Peyer's patch (tissue), 4 donors: ENCODE measurements around the gene PIH1D2. TPM values are rescaled to one million over a fixed set of nuclear protein-coding genes. Genes with fewer than 3 reads are reported as not detected.
A peak's percentile ranks its signal among the peaks of the same experiment; 100 is the strongest.
"Not testable (repeated sequence)": the region's sequence is repeated elsewhere in the genome, so short reads cannot be mapped to it uniquely, and the experiment has no call there.

Source experiments
- DNase-seq, 3 donors: peaks; one replicate each; pipeline ENCODE4 v3.0.0-alpha.2; 2017 to 2019
- H3K27ac ChIP-seq, 4 donors: fragments of 200-600 bp; sonication (generic); one replicate each; pipeline ENCODE4 v1.5.1; 2016 to 2019
- H3K27me3 ChIP-seq, 2 donors: fragments of 200-600 bp; sonication (generic); one replicate each; pipeline ENCODE4 v1.5.1; 2019
- H3K36me3 ChIP-seq, 3 donors: fragments of 200-600 bp; sonication (generic); one replicate each; pipeline ENCODE4 v1.5.1; 2016 to 2019
- H3K4me1 ChIP-seq, 4 donors: fragments of 200-600 bp; sonication (generic); one replicate each; pipeline ENCODE4 v1.5.1; 2016 to 2019
- H3K4me3 ChIP-seq, 4 donors: fragments of 200-600 bp; sonication (generic); 1 replicate in 3 of 4; 2 replicates in 1 of 4; pipeline ENCODE4 v1.5.1; 2016 to 2019; ENCODE audit warnings: mild to moderate bottlenecking in 1 of 4
- H3K9me3 ChIP-seq, 4 donors: fragments of 200-600 bp; sonication (generic); one replicate each; pipeline ENCODE4 v1.5.1; 2016 to 2019; ENCODE audit warnings: mild to moderate bottlenecking in 1 of 4
- POLR2A ChIP-seq, 2 donors: fragments of 450-650 bp; IDR thresholded peaks; one replicate each; pipeline ENCODE4 v1.5.1; 2017; ENCODE audit warnings: antibody characterized with exemption in 2 of 2, mild to moderate bottlenecking in 2 of 2, moderate library complexity in 2 of 2
- total RNA-seq, 4 donors: library from RNA; depleted of rRNA; stranded (reverse); fragments of >200 nt; gene quantifications; one replicate each; pipeline ENCODE4 v1.1.0, GENCODE V29; 2016
- TF ChIP-seq, protein P1 (sequence below), 6 experiments: fragments of 450-650 bp in 4 of 6; fragments of 200-600 bp in 2 of 6; sonication (generic) in 1 of 6; IDR thresholded peaks; one replicate each; pipeline ENCODE4 v1.5.1; 2017 to 2019; ENCODE audit warnings: antibody characterized with exemption in 6 of 6, mild to moderate bottlenecking in 3 of 6, moderate library complexity in 1 of 6

PIH1D2 gene
- total RNA-seq, 4 donors from 2014 or later, result 2.8 to 11.6 TPM; not detected in 2

DNA sequence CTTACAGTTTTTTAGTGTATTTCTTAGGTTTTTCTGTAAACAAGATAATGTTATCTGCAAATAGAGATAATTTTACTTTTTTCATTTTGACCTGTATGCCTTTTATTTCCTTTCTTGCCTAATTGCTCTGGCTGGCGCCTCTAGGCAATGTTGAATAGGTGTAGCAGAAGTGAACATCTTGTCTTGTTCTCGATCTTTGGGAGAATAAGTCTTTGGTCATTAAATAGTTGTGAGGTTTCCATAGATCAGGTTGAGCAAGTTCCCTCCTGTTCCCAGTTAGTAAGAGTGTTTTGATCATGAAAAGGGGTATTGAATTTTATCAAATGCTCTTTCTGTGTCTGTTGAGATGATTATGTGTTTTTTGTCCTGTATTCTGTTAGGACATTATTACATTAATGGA, 24.0 kb downstream of the PIH1D2 start:
- Histone ChIP-seq H3K27me3 (no peaks in the 10 kb centered on the region), H3K9me3 (no peaks in the 10 kb centered on the region), H3K27ac (no peak overlapping the region), H3K4me1 (no peaks in the 10 kb centered on the region), H3K36me3 (peaks cover 0 to 87% (median 0%) of the 10 kb centered on the region in 3 donors), H3K4me3 (no peak overlapping the region)
- TF ChIP-seq POLR2A (IDR thresholded peaks at IDR 0.05), result no peak
- TF ChIP-seq, protein P1, sequence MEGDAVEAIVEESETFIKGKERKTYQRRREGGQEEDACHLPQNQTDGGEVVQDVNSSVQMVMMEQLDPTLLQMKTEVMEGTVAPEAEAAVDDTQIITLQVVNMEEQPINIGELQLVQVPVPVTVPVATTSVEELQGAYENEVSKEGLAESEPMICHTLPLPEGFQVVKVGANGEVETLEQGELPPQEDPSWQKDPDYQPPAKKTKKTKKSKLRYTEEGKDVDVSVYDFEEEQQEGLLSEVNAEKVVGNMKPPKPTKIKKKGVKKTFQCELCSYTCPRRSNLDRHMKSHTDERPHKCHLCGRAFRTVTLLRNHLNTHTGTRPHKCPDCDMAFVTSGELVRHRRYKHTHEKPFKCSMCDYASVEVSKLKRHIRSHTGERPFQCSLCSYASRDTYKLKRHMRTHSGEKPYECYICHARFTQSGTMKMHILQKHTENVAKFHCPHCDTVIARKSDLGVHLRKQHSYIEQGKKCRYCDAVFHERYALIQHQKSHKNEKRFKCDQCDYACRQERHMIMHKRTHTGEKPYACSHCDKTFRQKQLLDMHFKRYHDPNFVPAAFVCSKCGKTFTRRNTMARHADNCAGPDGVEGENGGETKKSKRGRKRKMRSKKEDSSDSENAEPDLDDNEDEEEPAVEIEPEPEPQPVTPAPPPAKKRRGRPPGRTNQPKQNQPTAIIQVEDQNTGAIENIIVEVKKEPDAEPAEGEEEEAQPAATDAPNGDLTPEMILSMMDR (IDR thresholded peaks at IDR 0.05), result no peak
- DNase-seq, result no peak

DNA sequence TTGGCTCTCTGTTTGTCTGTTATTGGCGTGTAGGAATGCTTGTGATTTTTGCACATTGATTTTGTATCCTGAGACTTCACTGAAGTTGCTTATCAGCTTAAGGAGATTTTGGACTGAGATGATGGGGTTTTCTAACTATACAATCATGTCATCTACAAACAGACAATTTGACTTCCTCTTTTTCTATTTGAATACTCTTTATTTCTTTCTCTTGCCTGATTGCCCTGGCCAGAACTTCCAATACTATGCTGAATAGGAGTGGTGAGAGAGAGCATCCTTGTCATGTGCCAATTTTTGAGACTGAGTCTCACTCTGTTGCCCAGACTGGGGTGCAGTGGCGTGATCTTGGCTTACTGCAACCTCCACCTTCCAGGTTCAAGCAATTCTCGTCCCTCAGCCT, 25.6 kb downstream of the PIH1D2 start:
- H3K27me3 ChIP-seq, DNase-seq, H3K4me1 ChIP-seq, H3K9me3 ChIP-seq, H3K4me3 ChIP-seq: not testable (repeated sequence)
- H3K36me3 ChIP-seq, result peaks cover 0 to 84% (median 0%) of the 10 kb centered on the region in 3 donors
- peak overlapping the region in 1 of 4 donors; percentile 11 for H3K27ac ChIP-seq

DNA sequence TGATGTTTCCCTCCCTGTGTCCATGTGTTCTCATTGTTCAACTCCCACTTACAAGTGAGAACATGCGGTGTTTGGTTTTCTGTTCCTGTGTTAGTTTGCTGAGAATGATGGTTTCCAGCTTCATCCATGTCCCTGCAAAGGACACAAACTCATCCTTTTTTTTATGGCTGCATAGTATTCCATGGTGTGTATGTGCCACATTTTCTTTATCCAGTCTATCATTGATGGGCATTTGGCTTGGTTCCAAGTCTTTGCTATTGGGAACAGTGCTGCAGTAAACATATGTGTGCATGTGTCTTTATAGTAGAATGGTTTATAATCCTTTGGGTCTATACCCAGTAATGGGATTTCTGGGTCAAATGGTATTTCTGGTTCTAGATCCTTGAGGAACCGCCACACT, 27.2 kb downstream of the PIH1D2 start:
- DNase-seq, H3K4me3 ChIP-seq, H3K27me3 ChIP-seq, H3K4me1 ChIP-seq, H3K9me3 ChIP-seq, H3K27ac ChIP-seq: not testable (repeated sequence)
- peaks cover 0 to 73% (median 0%) of the 10 kb centered on the region in 3 donors for H3K36me3 ChIP-seq

DNA sequence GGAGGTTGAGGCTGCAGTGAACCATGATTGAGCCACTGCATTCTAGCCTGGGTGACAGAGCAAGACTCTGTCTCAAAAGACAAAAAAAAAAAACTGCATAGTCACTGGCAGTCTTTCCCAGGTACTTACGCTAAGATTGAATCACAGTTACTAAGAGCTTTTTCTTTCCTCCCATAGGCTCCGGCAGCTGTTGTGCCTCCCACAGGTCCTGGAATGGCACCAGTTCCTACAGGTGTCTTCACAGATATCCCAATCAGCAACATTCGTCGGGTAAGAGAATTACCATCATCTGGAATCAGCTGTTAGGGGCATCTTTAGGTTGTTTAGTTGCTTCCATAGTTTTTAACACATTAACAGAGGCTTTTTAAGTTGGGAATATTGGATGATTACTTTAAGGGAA, 28.9 kb downstream of the PIH1D2 start:
- Histone ChIP-seq H3K36me3 (peaks cover 0 to 62% (median 0%) of the 10 kb centered on the region in 3 donors), H3K27ac (no peak overlapping the region), H3K9me3 (no peaks in the 10 kb centered on the region), H3K4me3 (no peak overlapping the region), H3K27me3 (no peaks in the 10 kb centered on the region), H3K4me1 (no peaks in the 10 kb centered on the region)
- no peak for TF ChIP-seq POLR2A (IDR thresholded peaks at IDR 0.05)
- TF ChIP-seq, protein P1 (IDR thresholded peaks at IDR 0.05), result no peak
- no peak for DNase-seq

DNA sequence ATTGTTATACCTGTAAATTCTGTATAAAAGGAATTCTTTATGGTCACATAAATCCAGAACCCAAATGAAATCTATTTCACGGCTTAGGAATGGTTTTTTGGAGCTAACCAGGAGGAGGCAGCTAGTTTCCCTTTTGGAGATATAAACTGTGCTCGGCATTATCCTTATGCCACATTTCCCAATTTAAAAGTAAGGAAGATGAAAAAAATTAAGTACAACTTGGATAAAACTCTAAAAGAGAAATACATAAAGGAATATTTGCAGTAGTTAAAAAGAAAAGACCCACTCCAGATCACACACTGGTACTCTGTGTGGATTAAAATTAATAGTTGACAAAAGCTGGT, 30.9 kb downstream of the PIH1D2 start:
- no peak for TF ChIP-seq POLR2A (IDR thresholded peaks at IDR 0.05)
- TF ChIP-seq, protein P1 (IDR thresholded peaks at IDR 0.05), result no peak
- Histone ChIP-seq H3K4me3 (no peak overlapping the region), H3K27me3 (no peaks in the 10 kb centered on the region), H3K36me3 (peaks cover 0 to 73% (median 0%) of the 10 kb centered on the region in 3 donors), H3K27ac (no peak overlapping the region), H3K4me1 (no peaks in the 10 kb centered on the region), H3K9me3 (no peaks in the 10 kb centered on the region)
- DNase-seq, result no peak

DNA sequence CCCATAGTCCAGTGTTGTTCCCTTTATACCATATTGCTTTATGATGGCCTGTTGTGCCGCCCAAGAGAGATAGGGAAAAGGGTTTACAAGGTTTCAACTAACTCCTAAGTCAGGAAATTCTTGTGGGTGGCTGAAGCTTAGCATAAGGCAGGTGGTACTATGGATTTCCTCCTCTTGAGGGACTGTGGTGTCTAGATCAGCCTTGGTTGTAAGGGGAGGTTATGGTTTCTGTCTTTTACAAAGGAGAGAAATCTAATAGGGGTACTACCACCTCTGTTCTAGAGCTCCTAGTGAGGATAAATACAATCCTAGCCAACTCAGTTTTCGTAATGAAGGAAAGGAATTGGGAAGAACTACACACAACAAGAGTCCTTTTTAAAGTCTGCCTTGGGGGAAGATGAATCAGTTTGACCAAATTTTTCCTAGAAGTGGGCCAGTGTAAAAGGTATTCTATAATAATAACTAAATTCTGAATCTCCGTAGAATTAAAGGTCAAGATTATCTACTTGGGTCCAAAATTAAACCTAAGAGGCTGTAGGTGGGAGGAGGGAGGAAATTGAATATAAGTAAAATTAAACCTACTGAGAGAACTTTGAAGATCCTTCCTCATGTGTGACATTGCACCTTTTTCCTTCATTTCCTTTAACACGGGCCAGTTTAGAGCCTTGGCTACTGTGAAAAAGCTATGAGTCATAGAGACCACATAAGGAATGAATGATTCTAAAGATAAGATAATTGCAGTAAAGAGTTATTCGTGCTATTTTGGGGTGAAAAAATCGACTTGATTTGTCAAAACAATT, 31.5 kb downstream of the PIH1D2 start:
- H3K27ac ChIP-seq, result no peak overlapping the region
- no peak overlapping the region for H3K4me3 ChIP-seq
- H3K4me1 ChIP-seq, result no peaks in the 10 kb centered on the region
- no peak for DNase-seq
- no peaks in the 10 kb centered on the region for H3K27me3 ChIP-seq
- H3K36me3 ChIP-seq, result peaks cover 0 to 72% (median 0%) of the 10 kb centered on the region in 3 donors
- TF ChIP-seq, protein P1 (IDR thresholded peaks at IDR 0.05), result no peak
- TF ChIP-seq POLR2A (IDR thresholded peaks at IDR 0.05), result no peak
- no peaks in the 10 kb centered on the region for H3K9me3 ChIP-seq
